Hepatocyte (in vitro differentiated cells): ENCODE results near the gene CHST3. TPM values are rescaled to one million over a fixed set of nuclear protein-coding genes. Genes with fewer than 3 reads are reported as not detected.
"Not testable (repeated sequence)": the region's sequence is repeated elsewhere in the genome, so short reads cannot be mapped to it uniquely, and the experiment has no call there.

ENCODE experiments used
- DNase-seq: peaks from one replicate; pipeline ENCODE4 v3.0.0-alpha.2; 2016; ENCODE audit warnings: low spot score
- H2AFZ ChIP-seq: fragments of 200-600 bp; sonication (generic); 2 replicates; pipeline ENCODE4 v1.6.0; 2016; ENCODE audit warnings: antibody characterized with exemption, mild to moderate bottlenecking
- H3K27ac ChIP-seq: fragments of 200-600 bp; sonication (generic); 2 replicates; pipeline ENCODE4 v1.5.1; 2016; ENCODE audit warnings: mild to moderate bottlenecking
- H3K27me3 ChIP-seq: fragments of 200-600 bp; sonication (generic); 2 replicates; pipeline ENCODE4 v1.6.1; 2016
- H3K36me3 ChIP-seq: fragments of 200-600 bp; sonication (generic); replicated peaks from 2 replicates; pipeline ENCODE4 v1.5.1; 2016; ENCODE audit warnings: low read depth; ENCODE audit not compliant: insufficient read depth
- H3K4me1 ChIP-seq: fragments of 200-600 bp; sonication (generic); 2 replicates; pipeline ENCODE4 v1.5.1; 2016; ENCODE audit warnings: mild to moderate bottlenecking, moderate library complexity; ENCODE audit not compliant: insufficient read depth
- H3K4me2 ChIP-seq: fragments of 200-600 bp; sonication (generic); 2 replicates; pipeline ENCODE4 v1.6.0; 2016
- H3K4me3 ChIP-seq: fragments of 200-600 bp; sonication (generic); 2 replicates; pipeline ENCODE4 v1.5.1; 2016; ENCODE audit warnings: mild to moderate bottlenecking
- H3K79me2 ChIP-seq: fragments of 200-600 bp; sonication (generic); 2 replicates; pipeline ENCODE4 v1.6.0; 2017; ENCODE audit warnings: mild to moderate bottlenecking
- H3K9me2 ChIP-seq: fragments of 200-600 bp; sonication (generic); replicated peaks from 2 replicates; pipeline ENCODE4 v1.6.0; 2017; ENCODE audit warnings: mild to moderate bottlenecking; ENCODE audit not compliant: insufficient read depth
- H3K9me3 ChIP-seq: fragments of 200-600 bp; sonication (generic); 2 replicates; pipeline ENCODE4 v1.5.1; 2016; ENCODE audit warnings: low read depth, mild to moderate bottlenecking
- H4K20me1 ChIP-seq: fragments of 200-600 bp; sonication (generic); 2 replicates; pipeline ENCODE4 v1.6.0; 2016; ENCODE audit warnings: mild to moderate bottlenecking; ENCODE audit not compliant: insufficient read depth, poor library complexity, severe bottlenecking
- EZH2 ChIP-seq: fragments of 200-600 bp; sonication (generic); IDR thresholded peaks from 2 replicates; pipeline ENCODE4 v1.6.1; 2016; ENCODE audit warnings: antibody characterized with exemption, mild to moderate bottlenecking, borderline replicate concordance
- EZH2phosphoT487 ChIP-seq: fragments of 200-600 bp; sonication (generic); IDR thresholded peaks from one replicate; pipeline ENCODE4 v1.6.1; 2018; ENCODE audit warnings: antibody characterized with exemption, mild to moderate bottlenecking, low read depth, moderate library complexity; ENCODE audit not compliant: unreplicated experiment, severe bottlenecking
- WGBS: methylation state at CpG from one replicate; pipeline ENCODE4 v1.1.6; 2016; ENCODE audit warnings: low lambda C conversion rate; ENCODE audit errors: missing lambda C conversion rate; 5-methylcytosine and 5-hydroxymethylcytosine counted together
- polyA plus RNA-seq: library from polyadenylated mRNA; unstranded; fragments of >200 nt; fragmentation: Nextera tagmentation; extraction: Ambion mirVana; gene quantifications from 2 replicates; pipeline ENCODE4 v1.2.1, GENCODE V29; 2016
- total RNA-seq: library from RNA; depleted of rRNA; stranded (reverse); fragments of >200 nt; gene quantifications from 2 replicates; pipeline ENCODE4 v1.2.3, GENCODE V29; 2014
- TF ChIP-seq, protein P1 (sequence below): fragments of 200-600 bp; sonication (generic); IDR thresholded peaks from 2 replicates; pipeline ENCODE4 v1.5.1; 2016; ENCODE audit warnings: antibody characterized with exemption, mild to moderate bottlenecking; ENCODE audit not compliant: poor library complexity

Gene CHST3
- total and polyA plus RNA-seq, 2 experiments from 2014 or later = 6.8 to 14.1 TPM

DNA sequence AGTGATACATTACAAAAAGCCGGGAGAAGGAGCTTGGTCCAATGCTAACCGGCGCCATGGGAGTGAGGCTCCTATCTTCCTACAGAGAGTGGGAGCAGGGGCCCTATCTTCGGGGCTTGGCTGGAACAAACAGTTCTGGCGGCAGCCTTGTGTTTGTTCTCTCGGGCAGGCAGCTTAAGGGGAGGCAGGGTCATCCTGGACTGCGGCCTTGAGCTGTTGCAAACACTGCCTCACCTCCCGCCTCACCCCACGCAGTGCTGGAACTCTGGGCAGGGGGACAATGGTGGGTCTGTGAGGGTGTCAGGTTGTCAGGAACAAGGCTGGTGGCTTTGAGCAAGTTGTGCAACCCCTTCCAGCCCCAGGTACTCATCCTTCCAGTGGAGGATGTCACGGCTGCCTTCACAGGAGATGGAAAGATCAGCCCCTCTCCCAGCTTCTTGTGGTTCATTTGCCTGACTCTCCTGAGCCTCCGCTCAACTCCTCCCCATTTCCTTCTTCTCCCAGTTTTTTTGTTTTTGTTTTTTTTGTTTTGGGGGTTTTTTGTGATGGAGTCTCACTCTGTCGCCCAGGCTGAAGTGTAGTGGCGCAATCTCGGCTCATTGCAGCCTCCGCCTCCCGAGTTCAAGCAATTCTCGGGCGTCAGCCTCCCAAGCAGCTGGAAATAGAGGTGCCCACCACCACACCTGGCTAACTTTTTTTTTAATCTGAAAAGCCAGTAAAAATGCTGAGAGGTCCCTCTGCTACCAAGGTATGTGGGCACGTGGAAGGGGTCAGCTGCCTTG is 66.8 kb downstream of the CHST3 start:
- Histone ChIP-seq H3K27ac (peak overlapping the region; percentile 76), H3K79me2 (no peaks in the 10 kb centered on the region), H3K4me2 (peak overlapping the region; percentile 21), H3K9me2 (no peaks in the 10 kb centered on the region), H3K4me3 (no peak overlapping the region), H3K4me1 (peaks cover 32% of the 10 kb centered on the region), H3K27me3 (no peaks in the 10 kb centered on the region), H3K36me3 (no peaks in the 10 kb centered on the region), H4K20me1 (no peaks in the 10 kb centered on the region), H2AFZ (no peak overlapping the region), H3K9me3 (no peaks in the 10 kb centered on the region)
- TF ChIP-seq EZH2phosphoT487 (no peak), EZH2 (no peak)
- TF ChIP-seq, protein P1, sequence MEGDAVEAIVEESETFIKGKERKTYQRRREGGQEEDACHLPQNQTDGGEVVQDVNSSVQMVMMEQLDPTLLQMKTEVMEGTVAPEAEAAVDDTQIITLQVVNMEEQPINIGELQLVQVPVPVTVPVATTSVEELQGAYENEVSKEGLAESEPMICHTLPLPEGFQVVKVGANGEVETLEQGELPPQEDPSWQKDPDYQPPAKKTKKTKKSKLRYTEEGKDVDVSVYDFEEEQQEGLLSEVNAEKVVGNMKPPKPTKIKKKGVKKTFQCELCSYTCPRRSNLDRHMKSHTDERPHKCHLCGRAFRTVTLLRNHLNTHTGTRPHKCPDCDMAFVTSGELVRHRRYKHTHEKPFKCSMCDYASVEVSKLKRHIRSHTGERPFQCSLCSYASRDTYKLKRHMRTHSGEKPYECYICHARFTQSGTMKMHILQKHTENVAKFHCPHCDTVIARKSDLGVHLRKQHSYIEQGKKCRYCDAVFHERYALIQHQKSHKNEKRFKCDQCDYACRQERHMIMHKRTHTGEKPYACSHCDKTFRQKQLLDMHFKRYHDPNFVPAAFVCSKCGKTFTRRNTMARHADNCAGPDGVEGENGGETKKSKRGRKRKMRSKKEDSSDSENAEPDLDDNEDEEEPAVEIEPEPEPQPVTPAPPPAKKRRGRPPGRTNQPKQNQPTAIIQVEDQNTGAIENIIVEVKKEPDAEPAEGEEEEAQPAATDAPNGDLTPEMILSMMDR = no peak
- WGBS = 61% methylated on average over 19 of the region's 19 CpGs
- DNase-seq = peak; percentile 70

DNA sequence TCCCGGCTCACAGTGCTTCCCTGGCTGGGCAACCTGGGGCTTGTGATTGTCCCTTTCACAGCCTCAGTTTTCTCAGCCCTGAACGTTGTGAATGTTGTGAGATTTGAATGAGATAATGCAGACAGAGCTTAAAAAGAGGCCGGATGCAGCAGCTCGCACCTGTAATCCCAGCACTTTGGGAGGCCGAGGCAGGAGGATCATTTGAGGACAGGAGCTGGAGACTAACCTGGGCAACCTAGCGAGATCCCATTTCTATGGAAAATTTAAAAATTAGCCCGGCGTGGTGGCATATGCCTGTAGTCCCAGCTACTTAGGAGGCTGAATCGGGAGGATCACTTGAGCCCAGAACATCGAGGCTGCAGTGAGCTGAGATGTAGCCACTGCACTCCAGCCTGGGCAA is 67.5 kb downstream of the CHST3 start:
- Histone ChIP-seq H3K79me2 (no peaks in the 10 kb centered on the region), H3K27me3 (no peaks in the 10 kb centered on the region), H3K27ac (peak overlapping the region; percentile 76), H2AFZ (no peak overlapping the region), H3K9me2 (no peaks in the 10 kb centered on the region), H3K36me3 (no peaks in the 10 kb centered on the region), H3K4me1 (peaks cover 32% of the 10 kb centered on the region), H3K9me3 (no peaks in the 10 kb centered on the region), H3K4me3 (no peak overlapping the region), H4K20me1 (no peaks in the 10 kb centered on the region), H3K4me2 (no peak overlapping the region)
- no peak for DNase-seq
- WGBS = 92% methylated on average over 10 of the region's 10 CpGs
- TF ChIP-seq EZH2 = no peak
- TF ChIP-seq, protein P1 = no peak
- no peak for TF ChIP-seq EZH2phosphoT487

DNA sequence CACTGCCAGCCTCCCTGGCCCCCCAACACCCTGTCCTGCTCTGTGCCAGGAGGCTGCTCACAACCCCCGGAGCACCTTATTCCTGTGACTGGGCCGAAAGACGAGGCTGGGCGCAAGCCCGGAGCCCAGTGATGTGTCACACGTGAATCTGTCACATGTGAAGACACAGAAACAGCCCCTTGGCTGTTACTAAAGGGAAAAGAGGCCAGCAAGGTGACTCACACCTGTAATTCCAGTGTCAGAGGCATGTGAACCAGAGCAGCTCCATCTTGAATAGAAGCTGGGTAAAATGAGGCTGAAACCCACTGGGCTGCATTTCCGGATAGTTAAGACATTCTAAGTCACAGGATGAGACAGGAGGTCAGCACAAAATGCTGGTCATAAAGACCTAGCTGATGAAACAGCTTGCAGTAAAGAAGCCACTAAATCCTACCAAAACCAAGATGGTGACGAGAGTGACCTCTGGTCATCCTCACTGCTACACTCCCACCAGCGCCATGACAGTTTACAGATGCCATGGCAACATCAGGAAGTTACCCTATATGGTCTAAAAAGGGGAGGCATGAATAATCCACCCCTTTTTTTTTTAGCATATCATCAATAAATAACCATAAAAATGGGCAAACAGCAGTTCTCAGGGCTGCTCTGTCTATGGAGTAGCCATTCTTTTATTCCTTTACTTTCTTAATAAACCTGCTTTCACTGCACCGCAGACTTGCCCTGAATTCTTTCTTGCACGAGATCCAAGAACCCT is 68.4 kb downstream of the CHST3 start:
- H3K4me1 ChIP-seq = peaks cover 37% of the 10 kb centered on the region
- not testable (repeated sequence) for H3K36me3 ChIP-seq, H4K20me1 ChIP-seq, H3K27me3 ChIP-seq, H3K79me2 ChIP-seq, DNase-seq, H3K4me3 ChIP-seq, H3K9me2 ChIP-seq, H3K27ac ChIP-seq, H3K9me3 ChIP-seq, H2AFZ ChIP-seq, H3K4me2 ChIP-seq
- WGBS = 81% methylated on average over 11 of the region's 11 CpGs

DNA sequence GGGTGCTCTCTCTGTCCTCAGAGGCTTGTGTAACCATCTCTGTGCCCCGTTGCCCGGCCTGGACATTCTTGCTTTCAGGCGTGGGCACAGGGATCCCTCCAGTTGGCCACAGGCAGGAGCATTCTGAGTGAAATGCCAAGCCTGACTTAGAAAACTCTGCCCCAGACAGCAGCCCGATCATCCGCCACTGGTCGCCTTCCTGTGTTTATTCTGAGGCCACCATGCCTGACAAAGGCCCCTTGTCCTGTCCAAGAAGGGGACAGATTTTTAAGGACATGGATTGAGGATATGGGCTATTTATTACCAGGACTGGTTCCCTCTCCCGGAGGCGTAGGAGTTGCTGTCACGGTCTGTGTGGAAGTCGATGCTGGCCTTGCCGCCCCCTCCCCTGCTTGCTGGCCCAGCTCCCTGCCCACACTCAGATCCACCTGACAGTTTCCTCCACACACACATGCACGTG is 69.9 kb downstream of the CHST3 start:
- H3K4me1 ChIP-seq = peaks cover 30% of the 10 kb centered on the region
- TF ChIP-seq EZH2phosphoT487 = no peak
- TF ChIP-seq, protein P1 = no peak
- TF ChIP-seq EZH2 = no peak
- H3K4me3 ChIP-seq = no peak overlapping the region
- no peak for DNase-seq
- H3K36me3 ChIP-seq = no peaks in the 10 kb centered on the region
- 83% methylated on average over 12 of the region's 12 CpGs for WGBS
- no peaks in the 10 kb centered on the region for H3K79me2 ChIP-seq
- no peaks in the 10 kb centered on the region for H3K27me3 ChIP-seq
- H3K4me2 ChIP-seq = no peak overlapping the region
- no peak overlapping the region for H3K27ac ChIP-seq
- no peaks in the 10 kb centered on the region for H4K20me1 ChIP-seq
- H3K9me2 ChIP-seq = no peaks in the 10 kb centered on the region
- no peak overlapping the region for H2AFZ ChIP-seq
- no peaks in the 10 kb centered on the region for H3K9me3 ChIP-seq
